Activated T-cell treated with anti-CD3 and anti-CD28 coated beads for 24 hours (primary cell): Measurements from ENCODE around the gene OPCML.

Experiments
- DNase-seq: peaks from one replicate; pipeline ENCODE4 v3.0.0-alpha.2; 2020; ENCODE audit warnings: low read depth

OPCML gene

GRCh38 chr11:132466983-132467382 is 1065.3 kb downstream of the OPCML start:
- DNase-seq: no peak

- no peak for DNase-seq
These were observed 1067.4 kb downstream of the OPCML start for GRCh38 chr11:132464939-132465338.

- no peak for DNase-seq
These were observed 1068.3 kb downstream of the OPCML start for GRCh38 chr11:132464003-132464342.

GRCh38 chr11:132463295-132464002 is 1068.9 kb downstream of the OPCML start:
- no peak for DNase-seq

- no peak for DNase-seq
These were observed 1072.6 kb downstream of the OPCML start for GRCh38 chr11:132459736-132460135.

GRCh38 chr11:132457445-132457844 is 1074.9 kb downstream of the OPCML start:
- DNase-seq: no peak

- DNase-seq: no peak
These were observed 1075.5 kb downstream of the OPCML start for GRCh38 chr11:132456751-132457328.

- no peak for DNase-seq
These were observed 1077.3 kb downstream of the OPCML start for GRCh38 chr11:132455044-132455443.

- DNase-seq: no peak
These were observed 1078.9 kb downstream of the OPCML start for GRCh38 chr11:132453406-132453805.

GRCh38 chr11:132452616-132453015 is 1079.7 kb downstream of the OPCML start:
- no peak for DNase-seq

GRCh38 chr11:132451942-132452601 is 1080.2 kb downstream of the OPCML start:
- DNase-seq: no peak

- no peak for DNase-seq
These were observed 1081.7 kb downstream of the OPCML start for GRCh38 chr11:132450631-132451030.

- DNase-seq: no peak
These were observed 1083.8 kb downstream of the OPCML start for GRCh38 chr11:132448334-132448995.

GRCh38 chr11:132447761-132448160 is 1084.5 kb downstream of the OPCML start:
- DNase-seq: no peak

- no peak for DNase-seq
These were observed 1086.4 kb downstream of the OPCML start for GRCh38 chr11:132445859-132446291.

GRCh38 chr11:132444911-132445310 is 1087.4 kb downstream of the OPCML start:
- no peak for DNase-seq

- DNase-seq: no peak
These were observed 1092.5 kb downstream of the OPCML start for GRCh38 chr11:132439711-132440255.

GRCh38 chr11:132438418-132438817 is 1093.9 kb downstream of the OPCML start:
- no peak for DNase-seq

- DNase-seq: no peak
These were observed 1101.8 kb downstream of the OPCML start for GRCh38 chr11:132430429-132431062.

- DNase-seq: no peak
These were observed 1102.6 kb downstream of the OPCML start for GRCh38 chr11:132429685-132430084.

GRCh38 chr11:132427611-132428010 is 1104.7 kb downstream of the OPCML start:
- no peak for DNase-seq

GRCh38 chr11:132424433-132424832 is 1107.9 kb downstream of the OPCML start:
- no peak for DNase-seq
